Esophagus squamous epithelium (tissue), 4 donors: ENCODE measurements around the gene SEMA5A.

Experiments
- CTCF ChIP-seq, 6 experiments: fragments of 450-650 bp in 4 of 6; fragments of 200-600 bp in 2 of 6; sonication (generic) in 2 of 6; IDR thresholded peaks; one replicate each; pipeline ENCODE4 v1.5.1; 2016 to 2019; ENCODE audit warnings: antibody characterized with exemption in 6 of 6, mild to moderate bottlenecking in 4 of 6, moderate library complexity in 4 of 6
- POLR2A ChIP-seq, 4 donors: fragments of 450-650 bp; IDR thresholded peaks; one replicate each; pipeline ENCODE4 v1.6.1; 2017; ENCODE audit warnings: antibody characterized with exemption in 4 of 4, mild to moderate bottlenecking in 4 of 4, moderate library complexity in 3 of 4

- TF ChIP-seq CTCF (IDR thresholded peaks at IDR 0.05) (no peak), POLR2A (IDR thresholded peaks at IDR 0.05) (no peak)
Measured at GRCh38 chr5:9363026-9363425, 182.8 kb downstream of the SEMA5A start.
